Nephron (organoid): ENCODE data around the gene GLRA2.

ENCODE experiments used
- H3K27ac Mint-ChIP-seq, 3 experiments: 2 replicates each; pipeline ENCODE4 v1.8.0; 2020; ENCODE audit warnings: mixed read lengths in 3 of 3, mild to moderate bottlenecking in 2 of 3, moderate library complexity in 1 of 3
- H3K27me3 Mint-ChIP-seq: 2 replicates; pipeline ENCODE4 v1.8.0; 2021; ENCODE audit warnings: low read depth, mild to moderate bottlenecking, moderate library complexity, mixed read lengths
- H3K36me3 Mint-ChIP-seq: 2 replicates; pipeline ENCODE4 v1.8.0; 2020; ENCODE audit warnings: low read depth, mixed read lengths
- H3K4me1 Mint-ChIP-seq: 2 replicates; pipeline ENCODE4 v1.8.0; 2020; ENCODE audit warnings: mixed read lengths
- H3K4me3 Mint-ChIP-seq, 3 experiments: 2 replicates each; pipeline ENCODE4 v1.8.0; 2020; ENCODE audit warnings: mild to moderate bottlenecking in 3 of 3, mixed read lengths in 3 of 3, moderate library complexity in 2 of 3
- H3K9me3 Mint-ChIP-seq: 2 replicates; pipeline ENCODE4 v1.8.0; 2020; ENCODE audit warnings: mixed read lengths
- CTCF ChIP-seq, 3 experiments: fragments of 200-600 bp; sonication (generic); IDR thresholded peaks; one replicate each; pipeline ENCODE4 v1.5.0; 2021; ENCODE audit warnings: antibody characterized with exemption in 3 of 3; ENCODE audit not compliant: unreplicated experiment in 3 of 3

The GLRA2 gene

GRCh38 chrX:14581081-14581480, 51.7 kb downstream of the GLRA2 start:
- Mint-ChIP-seq H3K36me3 (no peaks in the 10 kb centered on the region), H3K27ac (no peak overlapping the region), H3K4me3 (no peak overlapping the region), H3K9me3 (no peaks in the 10 kb centered on the region), H3K27me3 (no peaks in the 10 kb centered on the region), H3K4me1 (no peaks in the 10 kb centered on the region)
- no peak for TF ChIP-seq CTCF (IDR thresholded peaks at IDR 0.05; ENCODE audit: unreplicated experiment in 3 of 3)

- Mint-ChIP-seq H3K27me3 (no peaks in the 10 kb centered on the region), H3K9me3 (peaks cover 5% of the 10 kb centered on the region), H3K36me3 (no peaks in the 10 kb centered on the region), H3K4me3 (no peak overlapping the region), H3K27ac (no peak overlapping the region), H3K4me1 (no peaks in the 10 kb centered on the region)
- no peak for TF ChIP-seq CTCF (IDR thresholded peaks at IDR 0.05; ENCODE audit: unreplicated experiment in 3 of 3)
Observed at GRCh38 chrX:14584548-14584947, 55.2 kb downstream of the GLRA2 start.

- peaks cover 9% of the 10 kb centered on the region for H3K9me3 Mint-ChIP-seq
- H3K27ac Mint-ChIP-seq = no peak overlapping the region
- no peaks in the 10 kb centered on the region for H3K4me1 Mint-ChIP-seq
- no peaks in the 10 kb centered on the region for H3K27me3 Mint-ChIP-seq
- no peak overlapping the region for H3K4me3 Mint-ChIP-seq
- no peak for TF ChIP-seq CTCF (IDR thresholded peaks at IDR 0.05; ENCODE audit: unreplicated experiment in 3 of 3)
- no peaks in the 10 kb centered on the region for H3K36me3 Mint-ChIP-seq
Observed at GRCh38 chrX:14590216-14590615, 60.9 kb downstream of the GLRA2 start.

- H3K9me3 Mint-ChIP-seq = peaks cover 9% of the 10 kb centered on the region
- H3K36me3 Mint-ChIP-seq = no peaks in the 10 kb centered on the region
- H3K4me1 Mint-ChIP-seq = no peaks in the 10 kb centered on the region
- TF ChIP-seq CTCF (IDR thresholded peaks at IDR 0.05; ENCODE audit: unreplicated experiment in 3 of 3) = no peak
- H3K27ac Mint-ChIP-seq = no peak overlapping the region
- no peak overlapping the region for H3K4me3 Mint-ChIP-seq
- no peaks in the 10 kb centered on the region for H3K27me3 Mint-ChIP-seq
Observed at GRCh38 chrX:14590693-14591424, 61.5 kb downstream of the GLRA2 start.

GRCh38 chrX:14591976-14592375, 62.6 kb downstream of the GLRA2 start:
- Mint-ChIP-seq H3K36me3 (no peaks in the 10 kb centered on the region), H3K4me3 (no peak overlapping the region), H3K27ac (no peak overlapping the region), H3K9me3 (peaks cover 9% of the 10 kb centered on the region), H3K27me3 (no peaks in the 10 kb centered on the region), H3K4me1 (no peaks in the 10 kb centered on the region)
- no peak for TF ChIP-seq CTCF (IDR thresholded peaks at IDR 0.05; ENCODE audit: unreplicated experiment in 3 of 3)

- Mint-ChIP-seq H3K36me3 (no peaks in the 10 kb centered on the region), H3K9me3 (peaks cover 7% of the 10 kb centered on the region), H3K27me3 (no peaks in the 10 kb centered on the region), H3K27ac (no peak overlapping the region), H3K4me3 (no peak overlapping the region), H3K4me1 (no peaks in the 10 kb centered on the region)
- no peak for TF ChIP-seq CTCF (IDR thresholded peaks at IDR 0.05; ENCODE audit: unreplicated experiment in 3 of 3)
Observed at GRCh38 chrX:14594521-14594920, 65.2 kb downstream of the GLRA2 start.
